Osteocyte (in vitro differentiated cells): ENCODE data around the gene NID1. TPM values are rescaled to one million over a fixed set of nuclear protein-coding genes. Genes with fewer than 3 reads are reported as not detected.

Experiments used
- DNase-seq: peaks from one replicate; pipeline ENCODE4 v3.0.0; 2021; ENCODE audit warnings: mixed read lengths; ENCODE audit not compliant: unreplicated experiment; ENCODE audit errors: extremely low spot score
- H3K27ac Mint-ChIP-seq: one replicate; pipeline ENCODE4 v1.8.0; 2021; ENCODE audit warnings: mild to moderate bottlenecking, mixed read lengths; ENCODE audit not compliant: unreplicated experiment
- H3K27me3 Mint-ChIP-seq: one replicate; pipeline ENCODE4 v1.8.0; 2021; ENCODE audit warnings: mixed read lengths; ENCODE audit not compliant: unreplicated experiment
- H3K36me3 Mint-ChIP-seq: one replicate; pipeline ENCODE4 v1.8.0; 2021; ENCODE audit warnings: mixed read lengths; ENCODE audit not compliant: unreplicated experiment
- H3K4me1 Mint-ChIP-seq: one replicate; pipeline ENCODE4 v1.8.0; 2021; ENCODE audit warnings: mixed read lengths; ENCODE audit not compliant: unreplicated experiment
- H3K4me3 Mint-ChIP-seq: one replicate; pipeline ENCODE4 v1.8.0; 2021; ENCODE audit warnings: mild to moderate bottlenecking, moderate library complexity, mixed read lengths; ENCODE audit not compliant: unreplicated experiment
- H3K9me3 Mint-ChIP-seq: one replicate; pipeline ENCODE4 v1.8.0; 2021; ENCODE audit warnings: mixed read lengths; ENCODE audit not compliant: unreplicated experiment
- CTCF ChIP-seq: fragments of 200-600 bp; sonication (generic); IDR thresholded peaks from 2 replicates; pipeline ENCODE4 v1.5.0; 2021; ENCODE audit warnings: antibody characterized with exemption, mild to moderate bottlenecking, moderate library complexity
- total RNA-seq: library from RNA; stranded (reverse); gene quantifications from 2 replicates; pipeline ENCODE4 v1.2.1, GENCODE V29; 2021

Gene NID1
- total RNA-seq, 1 donor from 2014 or later = 142 TPM

GRCh38 chr1:236063919-236064673, 794 bp downstream of the NID1 start:
- peaks cover 6% of the 10 kb centered on the region for H3K36me3 Mint-ChIP-seq
- H3K9me3 Mint-ChIP-seq = no peaks in the 10 kb centered on the region
- H3K27ac Mint-ChIP-seq = peak overlapping the region; percentile 65
- DNase-seq = no peak
- H3K27me3 Mint-ChIP-seq = no peaks in the 10 kb centered on the region
- no peak for TF ChIP-seq CTCF
- peaks cover 15% of the 10 kb centered on the region for H3K4me1 Mint-ChIP-seq
- H3K4me3 Mint-ChIP-seq = peak overlapping the region; percentile 79

- TF ChIP-seq CTCF = no peak
- H3K9me3 Mint-ChIP-seq = no peaks in the 10 kb centered on the region
- peak overlapping the region; percentile 79 for H3K4me3 Mint-ChIP-seq
- H3K27ac Mint-ChIP-seq = peak overlapping the region; percentile 65
- no peaks in the 10 kb centered on the region for H3K27me3 Mint-ChIP-seq
- peaks cover 6% of the 10 kb centered on the region for H3K36me3 Mint-ChIP-seq
- no peak for DNase-seq
- peaks cover 21% of the 10 kb centered on the region for H3K4me1 Mint-ChIP-seq
These were observed 1.4 kb downstream of the NID1 start for GRCh38 chr1:236063551-236063918.

GRCh38 chr1:236060286-236060685, 4.6 kb downstream of the NID1 start:
- Mint-ChIP-seq H3K36me3 (peaks cover 6% of the 10 kb centered on the region), H3K4me3 (no peak overlapping the region)

GRCh38 chr1:236059011-236059410, 5.9 kb downstream of the NID1 start:
- no peak for DNase-seq
- no peak for TF ChIP-seq CTCF
- Mint-ChIP-seq H3K9me3 (no peaks in the 10 kb centered on the region), H3K4me3 (no peak overlapping the region), H3K27me3 (no peaks in the 10 kb centered on the region), H3K27ac (no peak overlapping the region), H3K4me1 (peaks cover 29% of the 10 kb centered on the region), H3K36me3 (peaks cover 6% of the 10 kb centered on the region)

More at GRCh38 chr1:236060286-236060685, 4.6 kb downstream of the NID1 start:
- no peaks in the 10 kb centered on the region for H3K27me3 Mint-ChIP-seq
- TF ChIP-seq CTCF = no peak
- no peaks in the 10 kb centered on the region for H3K9me3 Mint-ChIP-seq
- DNase-seq = no peak
- peaks cover 29% of the 10 kb centered on the region for H3K4me1 Mint-ChIP-seq
- H3K27ac Mint-ChIP-seq = no peak overlapping the region

GRCh38 chr1:236058141-236058934, 6.6 kb downstream of the NID1 start:
- no peak for TF ChIP-seq CTCF
- DNase-seq = no peak
- Mint-ChIP-seq H3K4me1 (peaks cover 25% of the 10 kb centered on the region), H3K27ac (peak overlapping the region; percentile 45), H3K27me3 (no peaks in the 10 kb centered on the region), H3K9me3 (no peaks in the 10 kb centered on the region), H3K36me3 (peaks cover 8% of the 10 kb centered on the region), H3K4me3 (peak overlapping the region; percentile 12)
